ENCODE measurements around the gene SENP6. TPM values are rescaled to one million over a fixed set of nuclear protein-coding genes. Genes with fewer than 3 reads are reported as not detected.

SENP6 gene
- total RNA-seq, 1 donor from 2014 or later = 54.2 TPM

DNA sequence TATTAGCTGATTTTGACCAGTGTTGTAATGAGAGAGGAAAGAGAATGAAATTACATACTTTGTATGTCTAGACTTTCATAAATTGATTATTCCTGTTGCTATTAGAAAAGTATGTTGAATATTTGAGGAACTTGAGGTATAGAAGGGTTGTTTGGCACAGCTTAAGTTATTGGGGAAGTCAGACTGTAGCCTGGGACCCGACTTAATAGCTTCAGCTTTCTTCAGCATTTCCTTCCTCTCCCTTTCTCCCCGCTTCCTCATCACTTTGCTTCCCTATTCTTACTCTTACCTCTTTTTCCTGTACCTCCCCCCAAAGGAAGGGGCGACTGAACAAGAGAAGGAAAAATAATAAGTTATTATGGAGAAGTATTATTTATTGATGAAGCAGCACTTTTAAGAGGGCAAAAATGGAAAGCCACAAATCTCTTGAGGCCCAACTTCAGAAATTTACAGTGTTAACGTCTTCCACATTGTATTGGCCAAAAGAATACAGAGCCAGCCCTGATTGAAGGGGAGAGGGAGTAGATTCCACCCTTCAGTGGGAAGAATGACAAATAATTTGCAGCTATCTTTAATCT, 7.4 kb downstream of the SENP6 start:
- Histone ChIP-seq H3K9me3 (replicated peaks) (no peaks in the 10 kb centered on the region), H3K27me3 (ENCODE audit: low read depth) (no peaks in the 10 kb centered on the region), H3K4me3 (no peak overlapping the region), H3K27ac (replicated peaks) (peak overlapping the region; percentile 41), H3K36me3 (no peaks in the 10 kb centered on the region), H3K4me1 (peaks cover 93% of the 10 kb centered on the region)
- intact Hi-C loops (cut with micrococcal nuclease) = no loop called here
- no peak for DNase-seq
- TF ChIP-seq, protein P1, sequence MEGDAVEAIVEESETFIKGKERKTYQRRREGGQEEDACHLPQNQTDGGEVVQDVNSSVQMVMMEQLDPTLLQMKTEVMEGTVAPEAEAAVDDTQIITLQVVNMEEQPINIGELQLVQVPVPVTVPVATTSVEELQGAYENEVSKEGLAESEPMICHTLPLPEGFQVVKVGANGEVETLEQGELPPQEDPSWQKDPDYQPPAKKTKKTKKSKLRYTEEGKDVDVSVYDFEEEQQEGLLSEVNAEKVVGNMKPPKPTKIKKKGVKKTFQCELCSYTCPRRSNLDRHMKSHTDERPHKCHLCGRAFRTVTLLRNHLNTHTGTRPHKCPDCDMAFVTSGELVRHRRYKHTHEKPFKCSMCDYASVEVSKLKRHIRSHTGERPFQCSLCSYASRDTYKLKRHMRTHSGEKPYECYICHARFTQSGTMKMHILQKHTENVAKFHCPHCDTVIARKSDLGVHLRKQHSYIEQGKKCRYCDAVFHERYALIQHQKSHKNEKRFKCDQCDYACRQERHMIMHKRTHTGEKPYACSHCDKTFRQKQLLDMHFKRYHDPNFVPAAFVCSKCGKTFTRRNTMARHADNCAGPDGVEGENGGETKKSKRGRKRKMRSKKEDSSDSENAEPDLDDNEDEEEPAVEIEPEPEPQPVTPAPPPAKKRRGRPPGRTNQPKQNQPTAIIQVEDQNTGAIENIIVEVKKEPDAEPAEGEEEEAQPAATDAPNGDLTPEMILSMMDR (IDR thresholded peaks at IDR 0.05; ENCODE audit: borderline replicate concordance) = no peak

DNA sequence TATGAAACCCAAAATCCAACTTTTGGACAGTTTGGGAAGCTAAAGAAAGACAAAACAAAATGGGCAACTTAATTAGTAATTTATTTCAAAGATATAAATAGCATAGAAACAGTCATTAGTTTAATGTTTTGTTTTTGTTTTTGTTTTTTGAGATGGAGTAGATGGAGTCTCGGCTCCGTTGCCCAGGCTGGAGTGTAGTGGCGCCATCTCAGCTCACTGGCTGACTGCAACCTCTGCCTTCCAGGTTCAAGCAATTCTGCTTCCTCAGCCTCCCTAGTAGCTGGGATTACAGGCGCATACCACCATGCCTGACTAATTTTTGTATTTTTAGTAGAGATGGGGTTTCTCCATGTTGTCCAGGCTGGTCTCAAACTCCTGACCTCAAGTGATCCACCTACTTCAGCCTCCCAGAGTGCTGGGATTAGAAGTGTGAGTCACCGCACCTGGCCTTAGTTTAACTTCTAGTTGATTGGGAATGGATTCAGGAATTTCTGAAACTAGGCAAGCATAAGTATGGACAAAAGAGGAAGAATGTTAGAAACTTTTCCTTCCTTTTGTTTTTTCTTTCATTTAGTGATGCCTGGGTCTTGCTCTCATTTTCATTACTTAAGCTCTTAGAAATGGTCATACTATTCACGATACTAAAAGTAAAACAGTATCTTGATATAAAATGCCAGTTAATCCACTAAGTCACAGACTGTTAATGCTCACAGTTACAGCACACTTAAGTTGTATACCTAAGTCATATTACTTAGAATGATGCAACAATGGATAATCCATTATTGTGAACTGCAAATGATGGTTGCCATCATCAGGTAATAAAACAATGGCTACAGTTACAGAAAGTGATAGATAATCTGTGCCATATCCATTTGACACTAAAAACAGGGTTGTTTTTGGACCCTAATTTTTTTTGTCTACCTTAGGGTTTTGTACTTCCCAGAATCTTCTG, 8.2 kb downstream of the SENP6 start:
- TF ChIP-seq, protein P1 (IDR thresholded peaks at IDR 0.05; ENCODE audit: borderline replicate concordance) = no peak
- peaks cover 93% of the 10 kb centered on the region for H3K4me1 ChIP-seq
- H3K27me3 ChIP-seq (ENCODE audit: low read depth) = no peaks in the 10 kb centered on the region
- no peak for DNase-seq
- H3K9me3 ChIP-seq (replicated peaks) = no peaks in the 10 kb centered on the region
- H3K36me3 ChIP-seq = no peaks in the 10 kb centered on the region
- intact Hi-C loops (cut with micrococcal nuclease) = no loop called here
- H3K27ac ChIP-seq (replicated peaks) = peak overlapping the region; percentile 41
- H3K4me3 ChIP-seq = no peak overlapping the region

DNA sequence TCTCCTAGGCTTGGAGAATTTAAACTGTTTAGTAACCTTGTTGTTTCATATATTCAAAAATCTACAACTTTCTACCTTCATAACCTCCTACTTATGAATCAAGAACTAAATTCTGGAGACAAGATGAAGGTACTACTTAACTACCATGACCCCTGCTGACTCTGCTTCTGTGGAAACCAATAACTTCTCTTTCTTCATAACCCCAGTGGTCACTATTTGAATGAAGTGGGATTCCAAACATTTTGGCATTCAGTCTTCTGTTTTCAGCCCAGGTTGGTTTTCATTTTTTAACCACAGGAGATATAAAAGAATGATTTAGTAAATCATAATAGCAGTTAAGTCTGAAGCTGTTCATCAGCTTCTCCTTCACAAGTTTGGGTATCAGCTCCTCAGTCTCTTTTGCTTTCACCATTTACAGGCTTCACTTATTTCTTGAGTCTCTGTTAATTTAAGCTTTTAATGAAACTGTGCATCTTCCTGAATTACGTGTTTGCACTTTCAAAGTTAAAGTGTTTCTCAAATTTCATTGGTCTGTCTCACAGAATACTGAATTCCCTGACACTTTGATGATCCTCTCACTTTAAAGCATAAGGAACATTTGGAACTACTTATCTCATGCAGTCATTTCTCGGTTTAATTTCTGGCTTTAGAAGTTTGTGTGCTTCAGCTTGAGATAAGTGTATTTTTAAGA, 9.5 kb downstream of the SENP6 start:
- Histone ChIP-seq H3K9me3 (replicated peaks) (no peaks in the 10 kb centered on the region), H3K36me3 (no peaks in the 10 kb centered on the region), H3K27ac (replicated peaks) (peak overlapping the region; percentile 66), H3K4me3 (no peak overlapping the region), H3K4me1 (peaks cover 95% of the 10 kb centered on the region), H3K27me3 (ENCODE audit: low read depth) (no peaks in the 10 kb centered on the region)
- no peak for DNase-seq
- TF ChIP-seq, protein P1 (IDR thresholded peaks at IDR 0.05; ENCODE audit: borderline replicate concordance) = no peak
- intact Hi-C loops (cut with micrococcal nuclease) = no loop called here

DNA sequence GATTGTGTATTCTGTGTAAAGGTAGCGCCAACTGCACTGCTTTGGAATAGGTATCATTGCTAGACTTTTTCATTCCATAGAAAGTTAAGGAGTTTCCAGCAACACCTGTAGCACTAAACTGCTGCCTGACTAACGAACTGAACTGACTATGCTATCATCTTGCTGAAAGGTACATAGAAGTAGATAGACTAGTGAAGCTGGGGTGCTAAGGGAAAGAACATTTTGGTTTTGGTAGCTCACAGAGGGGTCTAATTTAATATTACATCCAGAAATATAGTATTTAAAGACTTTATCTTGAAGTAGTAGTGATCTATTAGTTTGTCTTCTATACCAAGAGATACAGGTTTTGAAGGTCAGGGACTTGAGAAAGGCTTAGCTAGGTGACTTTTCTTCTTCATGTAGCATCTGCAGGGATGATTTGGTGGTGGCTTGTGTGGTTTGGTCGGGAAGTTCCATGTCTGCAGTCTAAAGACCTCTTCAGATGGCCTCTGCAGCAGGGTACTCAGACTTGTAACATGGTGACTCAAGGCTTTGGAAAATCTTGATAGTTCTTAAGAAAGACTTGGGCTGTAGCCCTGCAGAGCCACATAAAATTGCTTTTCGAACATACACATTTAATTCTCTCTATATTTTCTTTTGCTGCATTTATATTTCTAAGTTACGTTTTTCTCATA, 10.2 kb downstream of the SENP6 start:
- Histone ChIP-seq H3K4me3 (no peak overlapping the region), H3K4me1 (peaks cover 96% of the 10 kb centered on the region), H3K36me3 (no peaks in the 10 kb centered on the region), H3K27me3 (ENCODE audit: low read depth) (no peaks in the 10 kb centered on the region), H3K27ac (replicated peaks) (peak overlapping the region; percentile 66), H3K9me3 (replicated peaks) (no peaks in the 10 kb centered on the region)
- no peak for DNase-seq
- intact Hi-C loops (cut with micrococcal nuclease) = no loop called here
- TF ChIP-seq, protein P1 (IDR thresholded peaks at IDR 0.05; ENCODE audit: borderline replicate concordance) = no peak

DNA sequence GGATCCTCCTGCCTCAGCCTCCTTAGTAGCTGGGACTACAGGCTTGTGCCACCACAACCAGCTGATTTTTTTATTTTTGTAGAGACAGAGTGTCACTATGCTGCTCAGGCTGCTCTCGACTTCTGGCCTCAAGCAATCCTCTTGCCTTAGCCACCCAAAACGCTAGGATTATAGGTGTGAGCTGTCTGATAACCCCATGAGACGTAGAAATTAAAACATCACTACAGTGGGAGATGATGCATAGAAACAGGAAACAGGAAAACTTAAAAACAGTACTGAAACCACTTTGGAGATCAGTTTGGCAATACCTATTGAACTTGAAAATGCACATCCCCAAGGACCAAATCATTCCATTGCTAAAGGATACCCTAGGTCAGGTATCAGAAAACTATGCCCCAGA, 10.8 kb downstream of the SENP6 start:
- H3K27ac ChIP-seq (replicated peaks) = peak overlapping the region; percentile 66
- no peak for DNase-seq
- TF ChIP-seq, protein P1 (IDR thresholded peaks at IDR 0.05; ENCODE audit: borderline replicate concordance) = no peak
- no peak overlapping the region for H3K4me3 ChIP-seq
- no peaks in the 10 kb centered on the region for H3K27me3 ChIP-seq (ENCODE audit: low read depth)
- H3K9me3 ChIP-seq (replicated peaks) = no peaks in the 10 kb centered on the region
- H3K4me1 ChIP-seq = peaks cover 97% of the 10 kb centered on the region
- intact Hi-C loops (cut with micrococcal nuclease) = no loop called here
- no peaks in the 10 kb centered on the region for H3K36me3 ChIP-seq
